ENCODE measurements around the gene ROBO1. TPM values are rescaled to one million over a fixed set of nuclear protein-coding genes. Genes with fewer than 3 reads are reported as not detected.
A peak's percentile ranks its signal among the peaks of the same experiment; 100 is the strongest.

Gene ROBO1
- total and polyA plus RNA-seq, 2 of the 13 experiments (the other 11 are each of a cell fraction or from before 2014, with no cell fraction given): 52.2 to 71.0 TPM

- no peak for TF ChIP-seq ZHX2 (IDR thresholded peaks at IDR 0.05; ENCODE audit: low read depth)
- TF ChIP-seq ZHX2 (CRISPR knock-in tag; IDR thresholded peaks at IDR 0.05; ENCODE audit: borderline replicate concordance): no peak
- no peak for TF ChIP-seq BRCA1 (CRISPR knock-in tag; IDR thresholded peaks at IDR 0.05)
- no peak for TF ChIP-seq HES4 (CRISPR knock-in tag; IDR thresholded peaks at IDR 0.05; ENCODE audit: borderline replicate concordance)
- peak; percentile 85 for TF ChIP-seq ZNF646 (CRISPR knock-in tag; IDR thresholded peaks at IDR 0.05)
- no peak for TF ChIP-seq ISL2 (CRISPR knock-in tag; IDR thresholded peaks at IDR 0.05)
- TF ChIP-seq SPEN (CRISPR knock-in tag; IDR thresholded peaks at IDR 0.05; ENCODE audit: low read depth): no peak
- TF ChIP-seq ZGPAT (CRISPR knock-in tag; IDR thresholded peaks at IDR 0.05): no peak
- TF ChIP-seq ZNF550 (CRISPR knock-in tag; IDR thresholded peaks at IDR 0.05; ENCODE audit: borderline replicate concordance): no peak
- TF ChIP-seq ZNF777 (CRISPR knock-in tag; IDR thresholded peaks at IDR 0.05): no peak
- no peak for TF ChIP-seq ZNF609 (CRISPR knock-in tag; IDR thresholded peaks at IDR 0.05; ENCODE audit: borderline replicate concordance)
Observed at GRCh38 chr3:78992400-78992799, 775.4 kb downstream of the ROBO1 start (continued).
